ENCODE results near the gene ARHGAP27.
"Not testable (repeated sequence)": the region's sequence is repeated elsewhere in the genome, so short reads cannot be mapped to it uniquely, and the experiment has no call there.

DNA sequence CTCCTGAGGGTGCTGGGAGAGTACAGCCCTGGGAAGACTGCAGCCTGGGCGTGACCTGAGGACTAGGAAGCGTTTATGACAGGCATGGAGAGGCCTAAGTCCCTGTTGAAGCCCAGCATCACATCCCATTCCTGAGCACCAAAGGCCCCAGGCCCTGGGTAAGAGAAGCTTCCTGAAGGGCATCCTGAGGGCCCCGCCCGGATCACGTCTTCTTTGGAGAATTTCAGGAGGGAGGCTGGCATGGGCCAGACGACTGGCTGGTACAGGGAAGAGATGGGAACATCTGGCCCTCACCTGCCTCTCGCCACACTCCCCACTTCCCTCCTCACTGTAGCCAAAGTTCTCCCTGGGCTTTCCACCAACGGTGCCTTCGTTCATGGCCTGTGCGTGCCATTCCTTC is 11.6 kb upstream of the ARHGAP27 start:
- not testable (repeated sequence) for TF ChIP-seq CTCF, POLR2AphosphoS5 (IDR thresholded peaks at IDR 0.05)
